Neutrophil (primary cell): ENCODE data around the gene VPS51.

Experiments
- H3K27ac ChIP-seq: fragments of 200-600 bp; sonication (generic); 2 replicates; pipeline ENCODE4 v1.5.1; 2016; ENCODE audit warnings: mild to moderate bottlenecking, moderate library complexity
- H3K27me3 ChIP-seq: fragments of 200-600 bp; sonication (generic); 2 replicates; pipeline ENCODE4 v1.6.0; 2016; ENCODE audit warnings: mild to moderate bottlenecking
- H3K36me3 ChIP-seq: fragments of 200-600 bp; sonication (generic); 2 replicates; pipeline ENCODE4 v1.5.1; 2017
- H3K4me1 ChIP-seq, 2 experiments: fragments of 200-600 bp in 1 of 2; sonication (generic) in 1 of 2; 1 replicate in 1 of 2; 2 replicates in 1 of 2; pipeline versions ENCODE4 v1.5.1 to v1.6.1; 2013 to 2016; ENCODE audit warnings: low read depth in 1 of 2, low read length in 1 of 2, mild to moderate bottlenecking in 1 of 2, moderate library complexity in 1 of 2; ENCODE audit not compliant: control insufficient read depth in 1 of 2, insufficient read depth in 1 of 2
- H3K4me3 ChIP-seq, 2 experiments: fragments of 200-600 bp in 1 of 2; sonication (generic) in 1 of 2; 1 replicate in 1 of 2; 2 replicates in 1 of 2; pipeline ENCODE4 v1.5.1; 2013 to 2016; ENCODE audit warnings: low read depth in 1 of 2, low read length in 1 of 2, mild to moderate bottlenecking in 1 of 2, moderate library complexity in 1 of 2
- H3K9me3 ChIP-seq: fragments of 200-600 bp; sonication (generic); 2 replicates; pipeline ENCODE4 v1.5.1; 2016
- TF ChIP-seq, protein P1 (sequence below): fragments of 200-600 bp; sonication (generic); IDR thresholded peaks from 2 replicates; pipeline ENCODE4 v1.5.1; 2016; ENCODE audit warnings: antibody characterized with exemption

Gene VPS51

DNA sequence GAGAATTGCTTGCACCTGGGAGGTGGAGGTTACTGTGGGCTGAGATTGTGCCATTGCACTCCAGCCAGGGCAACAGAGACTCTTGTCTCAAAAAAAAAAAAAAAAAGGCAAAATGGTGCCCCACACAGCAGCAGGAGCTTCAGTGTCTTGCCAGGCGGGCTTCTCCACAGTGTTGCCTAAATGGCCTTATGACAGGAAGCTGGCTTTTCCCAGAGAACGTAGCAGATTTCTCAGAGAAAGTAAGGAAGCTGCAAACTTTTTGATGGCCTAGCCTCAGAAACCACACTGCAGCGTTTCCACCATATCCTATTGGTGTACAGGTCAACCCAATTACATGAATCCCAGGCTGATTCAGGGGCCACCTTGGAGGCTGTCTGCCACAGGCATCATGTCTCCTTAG lies 61.3 kb downstream of the VPS51 start:
- Histone ChIP-seq H3K4me3 (no peak overlapping the region), H3K27ac (no peak overlapping the region), H3K36me3 (no peaks in the 10 kb centered on the region), H3K4me1 (peaks cover 6 to 12% of the 10 kb centered on the region in 2 experiments), H3K27me3 (no peaks in the 10 kb centered on the region), H3K9me3 (no peaks in the 10 kb centered on the region)
- TF ChIP-seq, protein P1, sequence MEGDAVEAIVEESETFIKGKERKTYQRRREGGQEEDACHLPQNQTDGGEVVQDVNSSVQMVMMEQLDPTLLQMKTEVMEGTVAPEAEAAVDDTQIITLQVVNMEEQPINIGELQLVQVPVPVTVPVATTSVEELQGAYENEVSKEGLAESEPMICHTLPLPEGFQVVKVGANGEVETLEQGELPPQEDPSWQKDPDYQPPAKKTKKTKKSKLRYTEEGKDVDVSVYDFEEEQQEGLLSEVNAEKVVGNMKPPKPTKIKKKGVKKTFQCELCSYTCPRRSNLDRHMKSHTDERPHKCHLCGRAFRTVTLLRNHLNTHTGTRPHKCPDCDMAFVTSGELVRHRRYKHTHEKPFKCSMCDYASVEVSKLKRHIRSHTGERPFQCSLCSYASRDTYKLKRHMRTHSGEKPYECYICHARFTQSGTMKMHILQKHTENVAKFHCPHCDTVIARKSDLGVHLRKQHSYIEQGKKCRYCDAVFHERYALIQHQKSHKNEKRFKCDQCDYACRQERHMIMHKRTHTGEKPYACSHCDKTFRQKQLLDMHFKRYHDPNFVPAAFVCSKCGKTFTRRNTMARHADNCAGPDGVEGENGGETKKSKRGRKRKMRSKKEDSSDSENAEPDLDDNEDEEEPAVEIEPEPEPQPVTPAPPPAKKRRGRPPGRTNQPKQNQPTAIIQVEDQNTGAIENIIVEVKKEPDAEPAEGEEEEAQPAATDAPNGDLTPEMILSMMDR = no peak

GRCh38 chr11:65159012-65159411 lies 63.0 kb downstream of the VPS51 start:
- H3K4me3 ChIP-seq = no peak overlapping the region
- peaks cover 6 to 12% of the 10 kb centered on the region in 2 experiments for H3K4me1 ChIP-seq
- no peaks in the 10 kb centered on the region for H3K9me3 ChIP-seq
- H3K27me3 ChIP-seq = no peaks in the 10 kb centered on the region
- H3K36me3 ChIP-seq = no peaks in the 10 kb centered on the region
- TF ChIP-seq, protein P1 = no peak
- no peak overlapping the region for H3K27ac ChIP-seq

- H3K4me3 ChIP-seq = no peak overlapping the region
- peaks cover 6 to 12% of the 10 kb centered on the region in 2 experiments for H3K4me1 ChIP-seq
- no peaks in the 10 kb centered on the region for H3K27me3 ChIP-seq
- H3K27ac ChIP-seq = no peak overlapping the region
- H3K9me3 ChIP-seq = no peaks in the 10 kb centered on the region
- H3K36me3 ChIP-seq = no peaks in the 10 kb centered on the region
- TF ChIP-seq, protein P1 = no peak
These were observed 64.6 kb downstream of the VPS51 start for GRCh38 chr11:65160643-65161042.
